Right lobe of liver (tissue), 4 donors: Measurements from ENCODE around the gene ANKRD44.

Experiments
- POLR2A ChIP-seq: fragments of 450-650 bp; IDR thresholded peaks from one replicate; pipeline ENCODE4 v1.6.1; 2017; ENCODE audit warnings: antibody characterized with exemption, mild to moderate bottlenecking
- TF ChIP-seq, protein P1 (sequence below), 4 donors: fragments of 200-600 bp in 3 of 4; fragments of 450-650 bp in 1 of 4; IDR thresholded peaks; one replicate each; pipeline versions ENCODE4 v1.5.1 to v1.8.0; 2016 to 2022; ENCODE audit warnings: antibody characterized with exemption in 4 of 4, mild to moderate bottlenecking in 2 of 4
- donor health status: DM: no; HTN: no; CAD: no.
- donor health status: DM: no; HTN: no; CAD: no.
- donor health status: DM: no; HTN: yes; CAD: no.

DNA sequence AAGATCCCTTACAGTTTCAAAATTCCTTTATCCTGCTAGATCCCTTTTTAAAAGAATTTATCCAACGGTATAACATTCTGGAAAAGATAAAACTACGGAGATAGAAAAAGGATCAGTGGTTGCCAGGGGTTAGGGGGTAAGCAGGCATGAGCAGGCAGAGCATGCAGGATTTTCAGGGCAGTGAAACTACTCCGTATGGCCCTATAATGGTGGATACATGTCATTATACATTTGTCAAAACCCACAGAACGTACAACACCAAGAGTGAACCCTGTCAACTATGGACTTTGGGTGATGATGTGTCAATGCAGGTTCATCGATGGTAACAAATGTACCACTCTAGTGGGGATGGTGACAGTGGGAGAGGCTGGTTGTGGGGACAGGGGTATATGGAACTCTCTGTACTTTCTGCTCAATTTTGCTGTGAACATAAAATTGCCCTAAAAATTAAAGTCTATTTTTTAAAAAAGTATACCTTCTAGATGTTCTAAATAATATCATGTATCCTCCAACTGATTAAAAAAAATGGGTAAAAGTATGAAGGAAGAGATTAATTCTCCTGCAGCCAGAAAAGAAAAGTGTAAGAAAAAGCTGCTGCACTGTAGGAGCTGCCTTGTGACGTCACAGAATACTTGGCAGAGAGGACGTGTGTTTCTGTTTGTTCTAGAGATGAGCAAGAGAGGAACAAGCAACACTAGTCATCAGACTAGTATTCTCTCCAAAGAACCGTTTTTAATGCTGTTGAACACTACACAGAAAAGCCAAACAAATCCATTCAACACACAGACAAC is 23.6 kb downstream of the ANKRD44 start:
- TF ChIP-seq, protein P1, sequence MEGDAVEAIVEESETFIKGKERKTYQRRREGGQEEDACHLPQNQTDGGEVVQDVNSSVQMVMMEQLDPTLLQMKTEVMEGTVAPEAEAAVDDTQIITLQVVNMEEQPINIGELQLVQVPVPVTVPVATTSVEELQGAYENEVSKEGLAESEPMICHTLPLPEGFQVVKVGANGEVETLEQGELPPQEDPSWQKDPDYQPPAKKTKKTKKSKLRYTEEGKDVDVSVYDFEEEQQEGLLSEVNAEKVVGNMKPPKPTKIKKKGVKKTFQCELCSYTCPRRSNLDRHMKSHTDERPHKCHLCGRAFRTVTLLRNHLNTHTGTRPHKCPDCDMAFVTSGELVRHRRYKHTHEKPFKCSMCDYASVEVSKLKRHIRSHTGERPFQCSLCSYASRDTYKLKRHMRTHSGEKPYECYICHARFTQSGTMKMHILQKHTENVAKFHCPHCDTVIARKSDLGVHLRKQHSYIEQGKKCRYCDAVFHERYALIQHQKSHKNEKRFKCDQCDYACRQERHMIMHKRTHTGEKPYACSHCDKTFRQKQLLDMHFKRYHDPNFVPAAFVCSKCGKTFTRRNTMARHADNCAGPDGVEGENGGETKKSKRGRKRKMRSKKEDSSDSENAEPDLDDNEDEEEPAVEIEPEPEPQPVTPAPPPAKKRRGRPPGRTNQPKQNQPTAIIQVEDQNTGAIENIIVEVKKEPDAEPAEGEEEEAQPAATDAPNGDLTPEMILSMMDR (IDR thresholded peaks at IDR 0.05): no peak
- no peak for TF ChIP-seq POLR2A
